CD4-positive, alpha-beta T cell (primary cell): Measurements from ENCODE around the gene CACNA2D4. TPM values are rescaled to one million over a fixed set of nuclear protein-coding genes. Genes with fewer than 3 reads are reported as not detected.

ENCODE experiments used
- ATAC-seq: fragments of 200-7000 bp; cut with Tn5 transposase; one replicate; pipeline ENCODE4 v1.10.0; 2022; ENCODE audit warnings: mild to moderate bottlenecking; ENCODE audit not compliant: poor library complexity
- CTCF ChIA-PET: fragments of 350-600 bp; sonication (Branson Sonifier 250); formaldehyde crosslinking; loops from one replicate; lab custom pipeline; 2021; ENCODE audit warnings: antibody characterized with exemption, inconsistent platforms; lab: Charles Lee
- POLR2A ChIA-PET: fragments of 350-600 bp; sonication (Branson Sonifier 250); formaldehyde crosslinking; loops from one replicate; lab custom pipeline; 2021; ENCODE audit warnings: antibody characterized with exemption, inconsistent platforms; lab: Charles Lee
- DNase-seq, 14 experiments: peaks; one replicate each; pipeline ENCODE4 v3.0.0-alpha.2; 2013 to 2020; ENCODE audit warnings: mixed read lengths in 2 of 14
- H3K27ac ChIP-seq, 2 donors: one replicate each; pipeline versions ENCODE4 v1.5.1 to v1.7.0; 2013; ENCODE audit warnings: low read length in 2 of 2, low read depth in 1 of 2, mild to moderate bottlenecking in 1 of 2
- H3K27me3 ChIP-seq, 2 experiments: 1 replicate in 1 of 2; 2 replicates in 1 of 2; pipeline versions ENCODE4 v1.6.1 to v1.7.0; 2013; ENCODE audit warnings: low read length in 2 of 2, control low read depth in 1 of 2, mild to moderate bottlenecking in 1 of 2, moderate library complexity in 1 of 2; ENCODE audit not compliant: insufficient read depth in 2 of 2, control insufficient read depth in 1 of 2
- H3K36me3 ChIP-seq: one replicate; pipeline ENCODE4 v1.6.1; 2013; ENCODE audit warnings: low read length, control low read depth; ENCODE audit not compliant: insufficient read depth
- H3K4me1 ChIP-seq: one replicate; pipeline ENCODE4 v1.6.1; 2013; ENCODE audit warnings: low read length, control low read depth; ENCODE audit not compliant: insufficient read depth
- H3K4me3 ChIP-seq: one replicate; pipeline ENCODE4 v1.5.1; 2013; ENCODE audit warnings: mild to moderate bottlenecking, low read length, moderate library complexity
- H3K9me3 ChIP-seq, 2 experiments: 1 replicate in 1 of 2; 2 replicates in 1 of 2; pipeline versions ENCODE4 v1.6.1 to v1.7.0; 2013; ENCODE audit warnings: low read length in 2 of 2, mild to moderate bottlenecking in 2 of 2, control low read depth in 1 of 2, moderate library complexity in 1 of 2; ENCODE audit not compliant: control insufficient read depth in 1 of 2, insufficient read depth in 1 of 2
- H3K27ac Mint-ChIP-seq: one replicate; pipeline ENCODE4 v1.8.0; 2020; ENCODE audit warnings: mixed read lengths
- H3K27me3 Mint-ChIP-seq: one replicate; pipeline ENCODE4 v1.8.0; 2021; ENCODE audit warnings: mixed read lengths
- H3K36me3 Mint-ChIP-seq: one replicate; pipeline ENCODE4 v1.8.0; 2021; ENCODE audit warnings: low read depth, mixed read lengths
- H3K4me1 Mint-ChIP-seq: one replicate; pipeline ENCODE4 v1.8.0; 2021; ENCODE audit warnings: low read depth, mixed read lengths
- H3K4me3 Mint-ChIP-seq: one replicate; pipeline ENCODE4 v1.8.0; 2020; ENCODE audit warnings: mild to moderate bottlenecking, mixed read lengths
- H3K9me3 Mint-ChIP-seq: one replicate; pipeline ENCODE4 v1.8.0; 2020; ENCODE audit warnings: mixed read lengths
- intact Hi-C, 2 experiments: fragments of 100-400 bp; cut with DNase I in 1 of 2; cut with micrococcal nuclease in 1 of 2; formaldehyde crosslinking; loops; one replicate each; pipeline versions ENCODE4 v1.15.1 to v1.9.0; 2023 to 2025; cut with DNase I, micrococcal nuclease
- total RNA-seq, 174 experiments: library from RNA in 2 of 174; stranded (reverse) in 2 of 174; gene quantifications; one replicate each; pipeline ENCODE4 v1.2.3 and lab custom pipeline; 2021 to 2026
- TF ChIP-seq, protein P1 (sequence below): fragments of 200-600 bp; IDR thresholded peaks from one replicate; pipeline ENCODE4 v1.8.0; 2022; ENCODE audit warnings: antibody characterized with exemption, mild to moderate bottlenecking

The CACNA2D4 gene
- total RNA-seq, 2 experiments from 2014 or later = 10.5 to 11.3 TPM

DNA sequence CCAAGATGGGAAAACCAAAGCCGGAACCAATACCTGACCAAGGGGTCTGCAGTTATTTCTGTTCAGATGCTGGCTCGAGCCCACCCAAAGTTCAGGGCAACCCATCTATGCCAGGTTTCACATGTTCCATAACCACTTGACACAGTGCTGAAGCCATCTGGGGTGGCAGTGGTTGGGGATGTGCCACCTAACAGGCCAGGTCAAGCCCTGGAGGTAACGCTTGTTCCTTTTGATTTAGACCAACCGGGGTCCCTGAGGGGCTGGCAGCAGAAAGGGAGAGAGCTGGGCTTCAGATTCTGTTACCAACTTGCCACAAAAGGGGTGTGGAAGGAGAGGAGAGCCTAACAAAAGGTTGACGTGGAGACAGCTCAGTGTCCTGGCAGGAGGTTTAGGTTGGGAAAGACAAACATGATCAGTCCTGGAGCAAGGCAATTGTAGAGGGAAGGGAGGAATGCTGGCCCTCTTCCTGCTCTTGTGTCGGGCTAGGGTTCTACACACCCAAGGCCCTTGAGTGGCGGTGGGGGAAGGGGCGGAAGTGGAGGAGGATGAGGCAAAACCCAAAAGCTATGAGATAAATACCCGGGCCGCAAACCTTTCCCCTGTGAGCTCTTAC, 31.9 kb downstream of the CACNA2D4 start:
- CTCF ChIA-PET = no interaction called here
- Mint-ChIP-seq H3K27ac (no peak overlapping the region), H3K4me3 (no peak overlapping the region), H3K4me1 (no peaks in the 10 kb centered on the region), H3K9me3 (peaks cover 3% of the 10 kb centered on the region), H3K27me3 (peaks cover 28% of the 10 kb centered on the region), H3K36me3 (no peaks in the 10 kb centered on the region)
- ATAC-seq (no peak), DNase-seq (no peak)
- Histone ChIP-seq H3K27me3 (peaks cover 4% of the 10 kb centered on the region in 2 experiments), H3K27ac (no peak overlapping the region), H3K4me1 (no peaks in the 10 kb centered on the region), H3K36me3 (no peaks in the 10 kb centered on the region), H3K9me3 (peaks cover 0 to 12% of the 10 kb centered on the region in 2 experiments), H3K4me3 (no peak overlapping the region)
- TF ChIP-seq, protein P1, sequence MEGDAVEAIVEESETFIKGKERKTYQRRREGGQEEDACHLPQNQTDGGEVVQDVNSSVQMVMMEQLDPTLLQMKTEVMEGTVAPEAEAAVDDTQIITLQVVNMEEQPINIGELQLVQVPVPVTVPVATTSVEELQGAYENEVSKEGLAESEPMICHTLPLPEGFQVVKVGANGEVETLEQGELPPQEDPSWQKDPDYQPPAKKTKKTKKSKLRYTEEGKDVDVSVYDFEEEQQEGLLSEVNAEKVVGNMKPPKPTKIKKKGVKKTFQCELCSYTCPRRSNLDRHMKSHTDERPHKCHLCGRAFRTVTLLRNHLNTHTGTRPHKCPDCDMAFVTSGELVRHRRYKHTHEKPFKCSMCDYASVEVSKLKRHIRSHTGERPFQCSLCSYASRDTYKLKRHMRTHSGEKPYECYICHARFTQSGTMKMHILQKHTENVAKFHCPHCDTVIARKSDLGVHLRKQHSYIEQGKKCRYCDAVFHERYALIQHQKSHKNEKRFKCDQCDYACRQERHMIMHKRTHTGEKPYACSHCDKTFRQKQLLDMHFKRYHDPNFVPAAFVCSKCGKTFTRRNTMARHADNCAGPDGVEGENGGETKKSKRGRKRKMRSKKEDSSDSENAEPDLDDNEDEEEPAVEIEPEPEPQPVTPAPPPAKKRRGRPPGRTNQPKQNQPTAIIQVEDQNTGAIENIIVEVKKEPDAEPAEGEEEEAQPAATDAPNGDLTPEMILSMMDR = no peak
- intact Hi-C loops = no loop called here
- POLR2A ChIA-PET = interaction anchor here (0.8 to 0.9 kb wide), 2 partner anchors 18 to 233 kb away, joined by 3 to 5 read pairs; no protein-coding TSS in a partner anchor

DNA sequence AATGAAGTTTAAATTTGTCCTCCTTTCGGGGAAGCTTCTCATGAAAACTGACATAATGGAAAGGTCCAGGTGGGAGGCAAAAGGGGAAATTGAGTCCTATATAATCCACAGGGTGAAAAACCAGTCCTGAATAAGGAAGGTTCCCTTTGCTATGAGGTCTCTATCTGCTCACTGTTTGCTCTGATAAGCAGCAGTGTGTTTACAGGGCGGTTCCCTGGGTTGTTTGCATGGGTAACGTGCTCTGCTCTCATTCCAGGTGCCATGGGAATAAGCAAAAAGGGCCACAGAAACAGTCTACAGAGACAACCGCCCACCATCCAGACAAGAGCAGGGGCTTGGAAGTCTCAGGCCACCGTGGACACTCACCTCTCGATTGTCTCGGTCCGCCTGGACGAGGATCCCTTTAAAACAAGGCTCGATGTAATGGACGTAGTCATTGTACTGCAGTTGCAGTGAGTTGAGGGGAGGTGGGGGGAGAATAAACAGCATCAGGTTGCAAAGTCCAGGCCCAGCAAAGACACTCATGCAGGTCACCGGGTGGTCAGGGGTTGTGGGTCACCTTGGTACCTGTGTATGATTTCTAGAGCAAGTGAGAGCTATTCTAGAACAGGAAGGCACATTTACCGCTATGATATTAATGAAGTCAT, 32.7 kb downstream of the CACNA2D4 start:
- H3K4me3 ChIP-seq = no peak overlapping the region
- Mint-ChIP-seq H3K36me3 (no peaks in the 10 kb centered on the region), H3K4me3 (no peak overlapping the region), H3K4me1 (no peaks in the 10 kb centered on the region), H3K27ac (no peak overlapping the region), H3K9me3 (no peaks in the 10 kb centered on the region), H3K27me3 (peaks cover 23% of the 10 kb centered on the region)
- ATAC-seq = no peak
- H3K27me3 ChIP-seq = peaks cover 0 to 4% of the 10 kb centered on the region in 2 experiments
- no peak for DNase-seq
- intact Hi-C loops = no loop called here
- no peaks in the 10 kb centered on the region for H3K4me1 ChIP-seq
- no peak overlapping the region for H3K27ac ChIP-seq
- ChIA-PET CTCF (no interaction called here), POLR2A (no interaction called here)
- no peaks in the 10 kb centered on the region for H3K36me3 ChIP-seq
- TF ChIP-seq, protein P1 = no peak
- peaks cover 0 to 7% of the 10 kb centered on the region in 2 experiments for H3K9me3 ChIP-seq

DNA sequence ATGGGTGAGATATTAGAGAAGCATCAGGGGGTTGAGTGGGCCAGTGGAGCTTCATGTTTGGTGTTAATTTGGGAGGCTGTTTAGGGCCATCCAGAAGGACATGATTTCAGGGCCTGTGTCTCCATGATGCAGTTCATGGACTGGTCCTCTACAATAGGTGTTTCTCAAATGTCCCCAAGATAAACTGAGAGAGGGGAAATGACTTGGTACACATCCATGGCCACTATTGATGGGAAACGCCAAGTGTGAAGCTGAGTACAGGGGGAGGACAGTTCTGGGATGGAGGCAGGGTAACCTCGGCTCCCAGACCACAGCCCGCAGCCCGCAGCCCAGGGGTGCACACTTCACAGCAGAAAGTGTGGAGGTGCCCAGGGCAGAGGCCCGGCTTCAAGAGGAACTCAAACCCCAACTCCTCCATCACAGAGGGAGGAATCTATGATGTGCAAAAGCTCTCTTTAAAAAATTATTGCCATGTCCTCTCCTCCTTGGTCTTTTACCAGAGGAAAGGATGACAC, 33.3 kb downstream of the CACNA2D4 start:
- H3K4me1 Mint-ChIP-seq = no peaks in the 10 kb centered on the region
- intact Hi-C loops = no loop called here
- POLR2A ChIA-PET = no interaction called here
- Histone ChIP-seq H3K4me3 (no peak overlapping the region), H3K9me3 (peaks cover 0 to 1% of the 10 kb centered on the region in 2 experiments), H3K27ac (no peak overlapping the region), H3K36me3 (no peaks in the 10 kb centered on the region), H3K27me3 (peaks cover 0 to 4% of the 10 kb centered on the region in 2 experiments), H3K4me1 (no peaks in the 10 kb centered on the region)
- DNase-seq (no peak), ATAC-seq (no peak)
- no peaks in the 10 kb centered on the region for H3K36me3 Mint-ChIP-seq
- H3K27ac Mint-ChIP-seq = no peak overlapping the region
- TF ChIP-seq, protein P1 = no peak
- CTCF ChIA-PET = no interaction called here
- no peak overlapping the region for H3K4me3 Mint-ChIP-seq
- no peaks in the 10 kb centered on the region for H3K9me3 Mint-ChIP-seq
- peaks cover 23% of the 10 kb centered on the region for H3K27me3 Mint-ChIP-seq
